Stimulated activated CD8-positive, alpha-beta memory T cell treated with anti-CD3 and anti-CD28 coated beads, Interleukin-2, amount 100 ng/mL, for 48 hours (primary cell): ENCODE measurements around the gene ARHGEF25.
"Not testable (repeated sequence)": the region's sequence is repeated elsewhere in the genome, so short reads cannot be mapped to it uniquely, and the experiment has no call there.

Source experiments
- DNase-seq, 2 donors: peaks; one replicate each; pipeline ENCODE4 v3.0.0-alpha.2; 2020; ENCODE audit warnings: low read depth in 2 of 2

ARHGEF25 gene

DNA sequence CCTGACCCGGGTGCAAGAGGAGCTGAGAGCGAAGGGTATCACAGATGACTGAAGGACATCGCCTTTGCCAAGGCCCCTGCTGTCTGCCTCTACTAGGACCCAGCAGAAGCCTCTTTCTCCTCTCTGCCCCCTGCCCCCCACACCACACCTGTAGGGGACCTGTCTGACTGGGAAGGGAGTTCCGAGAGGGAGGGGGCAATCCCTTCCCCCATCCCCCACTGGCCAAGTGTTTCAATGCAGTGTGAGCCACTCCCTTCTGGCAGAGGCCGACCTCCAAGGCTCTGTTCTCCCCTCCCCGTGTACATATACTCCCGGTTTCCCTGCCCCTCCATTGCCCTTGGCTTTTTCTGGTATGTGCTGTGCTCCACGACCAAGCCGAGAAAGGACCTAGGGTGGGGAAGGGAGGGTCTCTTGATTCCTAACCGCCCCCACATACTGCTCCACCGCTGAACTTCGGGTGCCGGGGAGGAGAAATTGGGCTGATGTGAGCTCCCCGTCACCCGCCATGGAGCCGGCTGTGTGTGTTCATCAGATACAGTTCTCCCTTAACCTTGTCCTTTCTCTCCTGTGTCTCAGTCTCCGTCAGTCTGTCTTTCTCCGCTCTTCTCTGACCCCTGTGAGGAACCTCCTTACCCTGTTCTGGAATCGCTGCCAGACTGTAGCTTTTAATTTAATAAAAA lies 2.0 kb upstream of the ARHGEF25 start:
- no peak for DNase-seq

DNA sequence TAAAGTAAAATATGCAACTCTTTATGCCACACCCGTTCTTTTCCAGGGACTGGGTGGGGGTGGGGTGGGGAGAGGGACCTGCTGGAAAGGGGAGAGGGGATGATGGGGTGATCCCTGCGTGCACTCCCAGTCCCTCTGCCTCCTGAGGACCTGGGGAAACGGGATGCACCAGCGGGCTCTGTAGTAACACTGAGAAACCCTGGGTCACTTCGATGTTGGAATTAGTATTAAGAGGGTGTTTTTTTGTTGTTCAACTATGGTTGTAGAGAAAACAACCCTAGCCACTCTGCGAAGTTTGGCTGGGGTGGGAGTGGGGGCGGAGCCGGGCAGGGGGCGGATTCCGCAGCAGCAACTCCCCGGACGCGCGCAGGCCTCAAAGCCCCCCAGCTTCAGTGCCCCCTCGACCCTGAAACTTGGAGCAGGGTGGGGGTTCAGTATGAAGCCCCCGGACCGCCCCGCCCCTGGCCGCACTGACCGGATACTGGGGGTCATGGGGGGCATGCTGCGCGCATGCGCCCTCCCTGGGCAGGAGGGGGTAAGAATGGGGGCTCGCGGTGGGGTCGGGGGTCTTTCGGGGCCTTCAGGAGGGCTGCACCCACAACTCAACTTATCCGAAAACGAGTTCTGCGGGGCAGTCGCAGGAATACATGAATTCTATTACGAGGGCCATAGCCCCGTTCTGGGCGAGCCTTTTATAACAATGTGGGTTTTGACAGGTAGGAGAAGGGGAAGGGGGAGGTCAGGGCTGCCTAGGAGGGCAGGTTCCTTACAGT lies 1.3 kb upstream of the ARHGEF25 start:
- no peak for DNase-seq

DNA sequence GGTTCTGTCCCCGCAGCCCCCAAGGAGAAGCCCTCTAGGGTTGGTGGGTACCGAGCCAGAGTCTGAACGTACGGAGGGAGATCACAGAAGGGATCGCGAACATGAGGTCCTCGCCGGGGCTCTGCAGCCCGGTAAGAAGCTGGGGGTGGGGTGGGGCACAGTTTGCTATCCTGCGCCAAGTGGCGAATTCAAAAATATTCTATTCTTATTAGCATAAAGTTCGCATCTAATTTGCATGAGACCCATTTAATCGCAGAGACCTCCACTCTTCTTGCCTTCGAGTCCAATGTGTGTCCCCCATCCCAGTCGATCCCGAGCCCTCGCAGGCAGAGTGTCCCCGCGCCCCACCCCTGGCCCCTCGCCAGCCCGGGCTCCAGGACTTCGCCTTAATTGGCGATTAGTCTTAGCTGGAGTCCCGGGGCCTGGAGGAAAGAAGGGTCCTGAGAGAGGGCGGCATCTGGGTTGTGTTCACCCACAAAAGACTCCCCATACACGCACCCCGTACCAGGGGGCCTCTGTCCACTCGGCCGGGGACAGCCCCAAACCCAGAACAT lies 604 bp upstream of the ARHGEF25 start:
- DNase-seq: no peak

DNA sequence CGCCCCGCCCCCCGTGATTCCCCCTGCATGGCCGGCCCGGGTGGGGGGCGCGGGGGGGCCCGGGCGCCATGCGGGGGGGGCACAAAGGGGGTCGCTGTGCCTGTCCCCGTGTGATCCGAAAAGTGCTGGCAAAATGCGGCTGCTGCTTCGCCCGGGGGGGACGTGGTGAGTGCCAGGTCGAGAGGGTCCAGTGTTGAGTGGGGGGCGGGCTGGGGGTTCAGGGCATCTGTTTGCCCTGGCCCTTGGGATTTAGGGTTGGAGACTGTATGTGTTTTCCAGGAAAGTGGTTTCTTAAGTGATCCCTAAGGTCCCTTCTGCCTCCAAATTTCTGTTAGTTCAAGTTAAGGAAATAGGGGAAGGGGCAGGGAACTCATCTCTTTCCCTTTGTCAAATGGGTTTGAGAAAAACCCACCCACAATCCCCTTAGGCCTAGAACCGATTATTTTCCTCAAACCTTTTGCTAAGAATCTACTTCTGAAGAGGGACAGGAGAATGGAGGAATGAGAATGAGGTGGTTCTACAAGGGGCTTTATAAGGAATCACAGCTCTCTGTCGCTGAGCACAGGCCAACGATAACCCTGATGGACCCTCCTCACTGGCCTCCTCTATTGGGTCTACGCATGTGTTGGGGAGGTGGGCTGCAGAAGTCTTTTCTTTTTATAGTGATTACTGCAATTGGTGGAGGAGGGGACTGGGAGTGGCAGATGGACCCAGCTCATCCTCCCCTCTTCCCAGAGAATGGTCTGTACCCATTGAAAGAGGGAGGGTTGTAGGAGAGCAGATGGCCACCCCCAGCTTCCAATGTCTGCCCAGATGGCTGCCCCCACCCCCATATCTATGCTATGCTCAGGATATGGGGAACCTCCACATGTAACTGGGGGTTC lies 834 bp downstream of the ARHGEF25 start:
- no peak for DNase-seq

DNA sequence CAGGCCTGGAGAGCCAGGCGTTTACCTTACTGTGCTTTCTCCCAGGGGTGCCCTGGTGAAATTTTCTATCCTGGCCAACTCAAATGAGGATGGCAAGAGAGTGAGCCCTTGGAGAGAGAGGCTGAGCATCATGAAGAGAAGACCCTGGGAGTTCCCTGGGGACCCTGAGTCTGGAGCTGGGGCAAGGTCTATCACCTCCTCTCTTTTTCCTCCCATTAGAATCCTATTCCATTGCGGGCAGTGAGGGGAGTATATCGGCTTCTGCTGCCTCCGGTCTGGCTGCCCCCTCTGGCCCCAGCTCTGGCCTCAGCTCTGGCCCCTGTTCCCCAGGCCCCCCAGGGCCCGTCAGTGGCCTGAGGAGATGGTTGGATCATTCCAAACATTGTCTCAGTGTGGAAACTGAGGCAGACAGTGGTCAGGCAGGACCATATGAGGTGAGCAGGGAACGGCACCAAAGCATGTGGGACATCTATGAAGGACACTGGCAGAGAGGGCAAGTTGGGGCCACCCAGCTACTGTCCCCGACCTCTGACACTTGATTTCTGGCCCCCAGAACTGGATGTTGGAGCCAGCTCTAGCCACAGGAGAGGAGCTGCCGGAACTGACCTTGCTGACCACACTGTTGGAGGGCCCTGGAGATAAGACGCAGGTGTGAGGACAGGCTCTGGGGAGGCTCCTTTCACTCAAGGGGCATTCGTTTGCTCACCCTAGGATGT lies 1.6 kb downstream of the ARHGEF25 start:
- no peak for DNase-seq

DNA sequence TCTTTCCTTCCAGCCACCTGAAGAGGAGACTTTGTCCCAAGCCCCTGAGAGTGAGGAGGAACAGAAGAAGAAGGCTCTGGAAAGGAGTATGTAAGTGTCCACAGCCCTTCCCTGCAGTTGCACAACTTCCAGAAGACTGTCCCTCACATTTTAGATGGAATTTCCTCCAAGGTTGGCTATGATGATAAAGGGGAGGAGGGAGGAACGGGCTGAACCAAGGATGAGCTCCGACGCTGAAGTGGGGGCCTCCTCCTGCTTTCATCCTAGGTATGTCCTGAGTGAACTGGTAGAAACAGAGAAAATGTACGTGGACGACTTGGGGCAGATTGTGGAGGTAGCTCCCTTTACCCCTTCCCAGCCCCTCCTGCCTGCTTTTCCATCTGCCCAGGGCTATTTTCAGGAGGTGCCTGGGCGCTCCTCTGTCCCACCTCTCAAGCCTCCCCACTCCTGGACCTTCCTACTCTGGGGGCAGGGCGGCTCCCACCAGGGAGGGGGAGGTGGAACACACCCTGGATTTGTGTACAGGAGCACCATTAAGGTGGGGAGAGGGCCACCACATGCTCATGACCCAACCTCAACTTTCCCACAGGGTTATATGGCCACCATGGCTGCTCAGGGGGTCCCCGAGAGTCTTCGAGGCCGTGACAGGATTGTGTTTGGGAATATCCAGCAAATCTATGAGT lies 2.3 kb downstream of the ARHGEF25 start:
- no peak for DNase-seq

DNA sequence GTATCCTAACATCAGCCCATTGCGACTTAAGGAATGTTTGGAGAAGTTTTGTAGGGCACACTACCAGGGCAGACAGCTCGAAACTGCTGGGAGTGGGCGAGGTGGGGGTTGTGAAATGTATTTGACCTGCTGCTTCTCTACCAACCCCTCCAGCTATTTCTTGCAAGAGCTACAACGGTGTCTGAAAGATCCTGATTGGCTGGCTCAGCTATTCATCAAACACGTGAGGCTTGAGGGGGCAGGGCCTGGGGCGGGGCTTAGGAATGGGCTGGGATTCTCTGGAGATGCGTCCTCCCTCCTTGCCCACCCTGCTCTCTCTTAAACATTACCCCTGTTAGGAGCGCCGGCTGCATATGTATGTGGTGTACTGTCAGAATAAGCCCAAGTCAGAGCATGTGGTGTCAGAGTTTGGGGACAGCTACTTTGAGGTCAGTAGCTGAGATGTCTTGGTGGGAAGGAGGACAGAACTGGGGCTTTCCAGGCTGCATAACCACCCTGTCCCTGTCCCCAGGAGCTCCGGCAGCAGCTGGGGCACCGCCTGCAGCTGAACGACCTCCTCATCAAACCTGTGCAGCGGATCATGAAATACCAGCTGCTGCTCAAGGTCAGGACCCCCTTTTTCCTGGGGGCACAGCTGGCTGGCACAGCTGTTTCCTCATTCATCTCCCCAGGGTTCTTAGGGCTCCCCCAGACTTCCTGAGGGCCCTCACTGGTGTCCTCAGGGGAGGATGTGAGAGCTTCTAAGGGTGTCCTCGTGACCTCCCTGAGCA lies 3.1 kb downstream of the ARHGEF25 start:
- no peak for DNase-seq

DNA sequence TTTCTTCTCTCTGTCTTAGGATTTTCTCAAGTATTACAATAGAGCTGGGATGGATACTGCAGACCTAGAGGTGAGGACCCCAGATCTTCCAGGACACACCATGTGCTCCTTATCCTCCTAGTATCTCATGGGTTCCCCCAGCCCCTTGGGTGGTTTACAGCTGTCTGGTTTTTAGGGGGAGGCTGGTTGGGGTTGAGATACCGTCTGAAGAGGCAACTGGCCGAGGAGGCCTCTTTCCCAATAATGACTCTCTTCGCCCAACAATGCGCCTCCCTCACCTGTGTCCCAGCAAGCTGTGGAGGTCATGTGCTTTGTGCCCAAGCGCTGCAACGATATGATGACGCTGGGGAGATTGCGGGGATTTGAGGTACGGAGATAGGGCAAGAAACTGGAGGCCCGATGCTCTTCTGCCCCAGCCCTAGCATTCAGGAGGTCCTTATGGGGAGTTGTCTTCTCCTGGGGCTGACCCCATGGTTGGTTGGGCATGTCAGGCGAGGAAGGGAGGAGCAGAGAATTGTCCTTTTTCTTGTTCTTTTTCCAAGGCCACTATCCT lies 3.8 kb downstream of the ARHGEF25 start:
- DNase-seq: no peak

DNA sequence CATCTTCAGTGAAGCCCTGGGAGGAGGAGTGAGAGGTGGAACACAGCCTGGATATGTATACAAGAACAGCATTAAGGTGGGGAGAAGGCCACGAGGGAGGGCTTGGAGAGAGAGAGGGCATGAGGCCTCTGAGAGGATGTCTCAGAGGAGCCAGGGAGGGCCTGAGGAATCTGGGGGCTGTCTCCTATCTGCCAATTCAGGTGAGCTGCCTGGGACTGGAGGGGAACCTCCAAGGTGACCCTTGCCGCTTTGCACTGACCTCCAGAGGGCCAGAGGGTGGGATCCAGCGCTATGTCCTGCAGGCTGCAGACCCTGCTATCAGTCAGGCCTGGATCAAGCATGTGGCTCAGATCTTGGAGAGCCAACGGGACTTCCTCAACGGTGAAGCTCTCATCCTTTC lies 4.4 kb downstream of the ARHGEF25 start:
- no peak for DNase-seq

DNA sequence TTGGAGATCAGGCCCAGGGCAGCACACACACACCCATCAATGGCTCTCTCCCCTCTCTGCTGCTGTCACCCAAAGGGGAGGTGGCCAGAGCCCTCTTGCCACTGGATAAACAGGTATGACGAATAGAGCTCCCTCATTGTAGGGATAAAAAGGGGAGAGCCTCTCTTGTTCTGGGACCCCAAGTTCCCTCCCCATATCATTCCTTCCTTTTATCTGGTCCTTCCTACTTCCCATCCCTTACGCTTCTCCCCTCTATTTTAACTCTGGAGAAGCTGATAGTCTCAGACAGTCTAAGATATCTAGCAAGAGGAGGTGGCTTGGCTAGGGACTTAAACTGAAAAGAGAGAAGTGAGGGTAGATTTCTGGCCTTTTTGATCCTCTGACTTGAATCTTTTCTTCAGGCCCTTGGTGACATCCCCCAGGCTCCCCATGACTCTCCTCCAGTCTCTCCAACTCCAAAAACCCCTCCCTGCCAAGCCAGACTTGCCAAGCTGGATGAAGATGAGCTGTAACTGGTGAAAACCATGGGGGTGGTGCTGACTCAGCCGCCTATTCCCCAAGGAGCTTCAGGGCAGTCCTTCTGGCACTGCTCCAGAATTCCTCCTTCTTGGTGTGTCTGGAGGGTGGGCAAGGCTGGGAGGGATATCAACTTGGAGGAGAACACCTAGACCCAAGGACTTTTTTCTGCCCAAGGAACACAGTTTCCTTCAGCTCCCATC lies 5.3 kb downstream of the ARHGEF25 start:
- DNase-seq: no peak

DNA sequence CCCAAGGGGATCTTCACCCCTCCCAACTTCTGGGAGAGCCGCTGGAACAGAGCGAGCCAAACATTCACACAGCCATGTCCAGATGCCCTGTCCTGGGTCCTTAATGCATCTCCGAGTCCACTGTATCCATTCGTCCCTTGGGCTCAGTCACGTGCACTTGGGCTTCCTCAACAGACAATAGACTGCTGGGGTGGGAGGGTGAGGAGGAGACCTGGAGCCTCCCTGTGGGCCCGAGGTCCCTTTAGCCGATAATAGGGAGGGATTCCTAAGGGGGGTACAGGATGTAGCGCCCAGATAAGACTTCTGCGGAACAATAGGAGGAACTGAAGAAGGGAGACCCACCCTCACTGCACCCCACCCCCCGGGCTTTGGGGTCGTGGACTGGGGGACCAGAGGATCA lies 6.7 kb downstream of the ARHGEF25 start:
- DNase-seq: no peak

DNA sequence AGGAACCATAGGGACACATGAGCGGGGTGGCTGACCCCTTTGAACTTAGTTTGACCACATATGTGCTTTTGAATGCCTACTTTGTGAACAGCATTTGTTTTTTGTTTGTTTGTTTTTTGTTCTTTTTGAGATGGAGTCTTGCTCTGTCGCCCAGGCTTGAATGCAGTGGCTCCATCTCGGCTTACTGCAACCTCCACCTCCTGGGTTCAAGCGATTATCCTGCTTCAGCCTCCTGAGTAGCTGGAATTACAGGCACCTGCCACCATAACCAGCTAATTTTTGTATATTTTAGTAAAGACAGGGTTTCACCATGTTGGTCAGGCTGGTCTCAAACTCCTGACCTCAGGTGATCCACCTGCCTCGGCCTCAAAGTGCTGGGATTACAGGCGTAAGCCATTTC lies 7.2 kb downstream of the ARHGEF25 start:
- DNase-seq: not testable (repeated sequence)

DNA sequence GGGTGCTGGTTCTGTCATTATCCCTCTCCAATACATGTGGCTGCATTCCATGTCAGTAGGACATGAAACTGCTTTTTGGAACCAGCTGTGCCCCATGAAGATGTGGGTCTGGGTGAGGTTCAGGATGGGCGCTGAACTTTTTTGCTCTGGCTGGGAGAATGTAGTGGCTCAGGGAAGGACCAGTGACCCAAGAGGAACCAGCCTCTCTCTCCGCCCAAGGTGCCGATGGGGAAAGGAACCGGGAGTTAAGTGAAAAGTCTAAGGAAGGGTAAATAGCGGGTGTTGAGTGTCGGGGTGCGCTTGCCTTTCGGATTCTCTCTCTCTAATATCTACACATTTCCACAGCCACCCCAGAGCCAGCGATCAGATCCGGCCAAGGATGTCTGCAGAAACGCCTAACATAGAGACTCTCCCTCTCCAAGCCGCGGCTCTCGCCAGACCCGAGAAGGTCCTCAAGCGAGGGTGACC lies 7.8 kb downstream of the ARHGEF25 start:
- DNase-seq: no peak

DNA sequence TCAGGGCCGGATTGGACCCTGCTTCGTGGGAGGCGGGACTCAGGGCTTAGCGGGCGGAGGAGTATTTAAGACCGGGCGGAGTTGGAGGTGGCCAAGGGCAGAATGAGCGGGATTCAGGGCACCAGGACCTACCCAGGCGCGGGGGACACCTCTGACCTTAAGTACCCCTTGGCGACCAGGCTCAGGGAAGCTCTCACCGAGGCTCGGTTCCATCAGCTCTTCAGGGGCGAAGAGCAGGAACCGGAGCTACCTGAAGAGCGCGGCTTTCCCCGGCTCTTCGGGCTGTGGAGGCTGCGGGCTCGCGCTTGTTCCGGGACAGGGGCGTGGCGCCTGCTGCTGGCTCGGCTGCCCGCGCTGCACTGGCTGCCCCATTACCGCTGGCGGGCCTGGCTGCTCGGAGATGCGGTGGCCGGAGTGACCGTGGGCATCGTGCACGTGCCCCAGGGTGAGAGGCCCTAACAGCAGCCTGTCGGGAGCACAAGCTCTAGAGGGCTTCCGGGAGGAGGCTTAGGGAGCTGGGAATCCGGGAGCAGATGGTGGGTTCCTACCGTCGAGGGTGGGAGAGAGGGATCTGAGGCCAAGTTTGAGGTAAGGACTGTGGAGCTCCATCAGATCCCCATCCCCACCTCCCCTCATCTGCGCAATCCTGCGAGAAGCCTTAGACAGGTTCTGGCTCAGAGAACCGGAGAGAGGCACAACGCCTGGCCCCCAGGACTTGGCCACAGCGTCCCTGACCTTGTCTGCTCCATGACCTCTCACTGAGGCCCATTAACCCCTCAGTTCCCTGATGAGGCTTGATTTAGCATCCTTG lies 8.4 kb downstream of the ARHGEF25 start:
- no peak for DNase-seq

DNA sequence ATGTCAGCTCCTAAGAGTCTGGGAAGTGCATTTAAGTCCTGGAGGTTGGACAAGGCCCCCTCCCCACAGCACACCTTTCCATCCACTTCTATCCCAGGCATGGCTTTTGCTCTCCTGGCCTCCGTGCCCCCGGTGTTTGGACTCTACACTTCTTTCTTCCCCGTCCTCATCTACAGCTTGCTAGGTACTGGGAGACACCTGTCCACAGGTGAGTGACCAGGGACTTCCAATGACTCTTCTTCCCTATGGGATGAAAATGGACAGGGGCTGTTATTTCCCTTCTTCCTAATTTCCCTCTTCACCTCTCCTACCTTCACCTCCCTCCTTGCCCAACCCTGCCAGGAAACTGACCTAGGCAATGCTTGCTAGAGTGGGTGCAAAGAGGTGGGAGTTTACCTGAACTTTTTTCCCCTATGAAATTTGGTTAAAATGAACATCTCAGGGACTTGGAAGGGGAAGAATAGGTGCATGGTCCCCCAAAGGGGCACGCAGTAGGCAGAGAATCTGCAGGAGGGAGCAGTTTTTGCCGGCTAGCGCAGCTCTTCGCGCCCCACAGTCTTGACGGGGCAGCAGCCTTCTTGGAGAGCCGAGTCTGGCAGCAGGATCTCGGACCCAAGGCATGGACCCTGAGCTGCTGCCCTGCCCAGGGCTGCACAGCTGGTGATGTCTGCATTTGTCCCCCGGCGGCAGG lies 9.2 kb downstream of the ARHGEF25 start:
- DNase-seq: no peak

DNA sequence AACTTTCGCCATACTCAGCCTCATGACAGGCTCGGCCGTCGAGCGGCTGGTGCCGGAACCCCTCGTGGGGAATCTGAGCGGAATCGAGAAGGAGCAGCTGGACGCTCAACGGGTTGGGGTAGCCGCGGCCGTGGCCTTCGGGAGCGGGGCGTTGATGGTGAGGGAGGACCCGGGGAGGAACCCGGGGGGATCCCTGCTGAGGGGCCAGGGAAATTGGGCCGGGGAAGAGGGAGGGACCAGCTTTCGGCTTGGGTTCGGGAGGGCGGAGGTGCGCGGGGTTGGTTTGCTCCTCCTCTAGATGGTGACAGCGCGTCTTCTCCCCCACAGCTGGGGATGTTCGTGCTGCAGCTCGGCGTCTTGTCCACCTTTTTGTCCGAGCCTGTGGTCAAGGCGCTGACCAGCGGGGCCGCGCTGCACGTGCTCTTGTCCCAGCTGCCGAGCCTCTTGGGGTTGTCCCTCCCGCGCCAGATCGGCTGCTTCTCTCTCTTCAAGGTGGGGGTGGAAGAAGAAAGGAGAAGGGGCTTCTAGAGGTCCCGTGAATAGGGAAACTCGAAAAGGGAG lies 9.8 kb downstream of the ARHGEF25 start:
- no peak for DNase-seq
